Breast epithelium (tissue), 3 donors: ENCODE measurements around the gene ACER3.

Experiments
- POLR2A ChIP-seq: fragments of 450-650 bp; IDR thresholded peaks from one replicate; pipeline ENCODE4 v1.6.1; 2016; ENCODE audit warnings: antibody characterized with exemption, mild to moderate bottlenecking, moderate library complexity
- TF ChIP-seq, protein P1 (sequence below), 3 donors: fragments of 450-650 bp; IDR thresholded peaks; one replicate each; pipeline ENCODE4 v1.5.1; 2016 to 2017; ENCODE audit warnings: antibody characterized with exemption in 3 of 3, mild to moderate bottlenecking in 3 of 3, moderate library complexity in 3 of 3

DNA sequence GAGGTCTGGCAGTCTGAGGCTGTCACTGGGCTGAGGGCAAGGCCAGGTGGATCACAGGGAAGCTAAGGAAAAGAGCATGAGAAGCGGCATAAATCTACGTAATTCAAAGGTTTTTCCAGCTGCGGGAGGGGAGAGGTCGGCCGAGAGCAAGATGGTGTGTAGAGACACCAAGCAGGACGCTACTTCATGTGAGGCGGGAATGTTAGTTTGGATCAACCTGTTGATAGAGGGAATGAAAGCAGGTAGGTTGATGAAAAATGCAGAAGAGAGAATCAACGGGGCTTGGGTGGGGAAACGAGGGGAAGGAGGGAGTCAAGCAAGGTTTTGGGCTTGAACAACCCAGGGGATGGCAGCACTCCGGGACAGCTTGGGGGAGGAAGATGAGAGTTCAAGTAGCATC, 176.3 kb downstream of the ACER3 start:
- TF ChIP-seq, protein P1, sequence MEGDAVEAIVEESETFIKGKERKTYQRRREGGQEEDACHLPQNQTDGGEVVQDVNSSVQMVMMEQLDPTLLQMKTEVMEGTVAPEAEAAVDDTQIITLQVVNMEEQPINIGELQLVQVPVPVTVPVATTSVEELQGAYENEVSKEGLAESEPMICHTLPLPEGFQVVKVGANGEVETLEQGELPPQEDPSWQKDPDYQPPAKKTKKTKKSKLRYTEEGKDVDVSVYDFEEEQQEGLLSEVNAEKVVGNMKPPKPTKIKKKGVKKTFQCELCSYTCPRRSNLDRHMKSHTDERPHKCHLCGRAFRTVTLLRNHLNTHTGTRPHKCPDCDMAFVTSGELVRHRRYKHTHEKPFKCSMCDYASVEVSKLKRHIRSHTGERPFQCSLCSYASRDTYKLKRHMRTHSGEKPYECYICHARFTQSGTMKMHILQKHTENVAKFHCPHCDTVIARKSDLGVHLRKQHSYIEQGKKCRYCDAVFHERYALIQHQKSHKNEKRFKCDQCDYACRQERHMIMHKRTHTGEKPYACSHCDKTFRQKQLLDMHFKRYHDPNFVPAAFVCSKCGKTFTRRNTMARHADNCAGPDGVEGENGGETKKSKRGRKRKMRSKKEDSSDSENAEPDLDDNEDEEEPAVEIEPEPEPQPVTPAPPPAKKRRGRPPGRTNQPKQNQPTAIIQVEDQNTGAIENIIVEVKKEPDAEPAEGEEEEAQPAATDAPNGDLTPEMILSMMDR (IDR thresholded peaks at IDR 0.05): no peak
- TF ChIP-seq POLR2A: no peak
